Liver (tissue), 3 donors: ENCODE results near the gene PAIP2.

Experiments used
- ATF3 ChIP-seq: IDR thresholded peaks from 2 replicates; pipeline ENCODE4 v1.6.1; 2016; ENCODE audit warnings: antibody characterized with exemption
- CTCF ChIP-seq: fragments of 150-350 bp; IDR thresholded peaks from 2 replicates; pipeline ENCODE4 v1.5.1; 2017; ENCODE audit warnings: improper control_type of control experiment, low read depth, low read length; ENCODE audit not compliant: missing input control
- EGR1 ChIP-seq, 2 donors: IDR thresholded peaks; 2 replicates each; pipeline ENCODE4 v1.6.1; 2016 to 2018; ENCODE audit warnings: antibody characterized with exemption in 2 of 2, low read depth in 2 of 2
- FOXA1 ChIP-seq: IDR thresholded peaks from 2 replicates; pipeline ENCODE4 v1.6.1; 2016; ENCODE audit warnings: antibody characterized with exemption
- FOXA2 ChIP-seq: IDR thresholded peaks from 2 replicates; pipeline ENCODE4 v1.6.1; 2016; ENCODE audit warnings: antibody characterized with exemption
- GABPA ChIP-seq, 2 donors: IDR thresholded peaks in 1 of 2; conservative IDR thresholded peaks in 1 of 2; 2 replicates each; pipeline ENCODE4 v1.6.1; 2016; ENCODE audit warnings: antibody characterized with exemption in 2 of 2, mild to moderate bottlenecking in 1 of 2, moderate library complexity in 1 of 2
- HNF4A ChIP-seq, 2 donors: conservative IDR thresholded peaks; 2 replicates each; pipeline ENCODE4 v1.6.1; 2016; ENCODE audit warnings: antibody characterized with exemption in 2 of 2, mild to moderate bottlenecking in 2 of 2
- JUND ChIP-seq, 2 donors: IDR thresholded peaks; 2 replicates each; pipeline ENCODE4 v1.6.1; 2016; ENCODE audit warnings: antibody characterized with exemption in 2 of 2
- MAX ChIP-seq: IDR thresholded peaks from 2 replicates; pipeline ENCODE4 v1.6.1; 2016; ENCODE audit warnings: antibody characterized with exemption
- RAD21 ChIP-seq, 2 donors: IDR thresholded peaks; 2 replicates each; pipeline ENCODE4 v1.6.1; 2016; ENCODE audit warnings: antibody characterized with exemption in 2 of 2, mild to moderate bottlenecking in 2 of 2
- REST ChIP-seq: IDR thresholded peaks from 2 replicates; pipeline ENCODE4 v1.6.1; 2016; ENCODE audit warnings: antibody characterized with exemption, mild to moderate bottlenecking
- RXRA ChIP-seq, 2 donors: IDR thresholded peaks; 2 replicates each; pipeline ENCODE4 v1.6.1; 2017 to 2018; ENCODE audit warnings: antibody characterized with exemption in 2 of 2, mild to moderate bottlenecking in 1 of 2
- SP1 ChIP-seq: IDR thresholded peaks from 2 replicates; pipeline ENCODE4 v1.6.1; 2018; ENCODE audit warnings: antibody characterized with exemption, mild to moderate bottlenecking
- TAF1 ChIP-seq: conservative IDR thresholded peaks from 2 replicates; pipeline ENCODE4 v1.6.1; 2016; ENCODE audit warnings: antibody characterized with exemption, mild to moderate bottlenecking
- donor health status: healthy.
- donor health status: healthy.

- no peak for TF ChIP-seq CTCF
- TF ChIP-seq FOXA2: no peak
- TF ChIP-seq TAF1: no peak
- TF ChIP-seq HNF4A (conservative IDR thresholded peaks at IDR 0.05): no peak
- TF ChIP-seq JUND (IDR thresholded peaks at IDR 0.05): no peak
- no peak for TF ChIP-seq EGR1 (IDR thresholded peaks at IDR 0.05; ENCODE audit: low read depth in 2 of 2)
- no peak for TF ChIP-seq GABPA (IDR thresholded peaks at IDR 0.05 in 1 of 2, conservative IDR thresholded peaks at IDR 0.05 in 1 of 2)
- no peak for TF ChIP-seq RAD21 (IDR thresholded peaks at IDR 0.05)
- TF ChIP-seq ATF3: no peak
- no peak for TF ChIP-seq RXRA (IDR thresholded peaks at IDR 0.05)
- TF ChIP-seq FOXA1: no peak
- TF ChIP-seq REST: no peak
- TF ChIP-seq MAX: no peak
- no peak for TF ChIP-seq SP1
Observed at GRCh38 chr5:139306628-139307379, 34.9 kb upstream of the PAIP2 start.
